ENCODE results near the gene SPAG16.
A peak's percentile ranks its signal among the peaks of the same experiment; 100 is the strongest.

Gene SPAG16

GRCh38 chr2:214380681-214381080 lies 1096.4 kb downstream of the SPAG16 start:
- no peak for DNase-seq (ENCODE audit: low read depth)

- no peak for DNase-seq (ENCODE audit: low read depth)
These were observed 1098.0 kb downstream of the SPAG16 start for GRCh38 chr2:214382229-214382628.

- no peak for DNase-seq (ENCODE audit: low read depth)
These were observed 1102.5 kb downstream of the SPAG16 start for GRCh38 chr2:214386720-214387119.

- no peak for DNase-seq (ENCODE audit: low read depth)
These were observed 1105.1 kb downstream of the SPAG16 start for GRCh38 chr2:214389334-214389733.

GRCh38 chr2:214393796-214394195 lies 1109.5 kb downstream of the SPAG16 start:
- DNase-seq (ENCODE audit: low read depth) = no peak

GRCh38 chr2:214395040-214395439 lies 1110.8 kb downstream of the SPAG16 start:
- no peak for DNase-seq (ENCODE audit: low read depth)

GRCh38 chr2:214401580-214401979 lies 1117.3 kb downstream of the SPAG16 start:
- no peak for DNase-seq (ENCODE audit: low read depth)

- DNase-seq (ENCODE audit: low read depth) = no peak
These were observed 1126.0 kb downstream of the SPAG16 start for GRCh38 chr2:214410128-214410775.

GRCh38 chr2:214410918-214411554 lies 1126.8 kb downstream of the SPAG16 start, which contains the start of gene VWC2L:
VWC2L (plus strand) TSS chr2:214411054; CDS start chr2:214414194, 3,140 bp downstream.
- DNase-seq (ENCODE audit: low read depth) = peak; percentile 47

GRCh38 chr2:214412679-214413078 lies 1128.4 kb downstream of the SPAG16 start:
- DNase-seq (ENCODE audit: low read depth) = no peak

GRCh38 chr2:214436470-214436869 lies 1152.2 kb downstream of the SPAG16 start:
- no peak for DNase-seq (ENCODE audit: low read depth)

GRCh38 chr2:214450118-214450894 lies 1166.0 kb downstream of the SPAG16 start:
- DNase-seq (ENCODE audit: low read depth) = no peak

- DNase-seq (ENCODE audit: low read depth) = no peak
These were observed 1167.4 kb downstream of the SPAG16 start for GRCh38 chr2:214451516-214452275.
